Type B pancreatic cell (in vitro differentiated cells): Measurements from ENCODE around the gene CDHR1. TPM values are rescaled to one million over a fixed set of nuclear protein-coding genes. Genes with fewer than 3 reads are reported as not detected.

Source experiments
- DNase-seq: peaks from one replicate; pipeline ENCODE4 v3.0.0; 2021; ENCODE audit warnings: mixed read lengths; ENCODE audit not compliant: unreplicated experiment; ENCODE audit errors: extremely low spot score
- H3K27ac Mint-ChIP-seq: 2 replicates; pipeline ENCODE4 v1.8.0; 2021; ENCODE audit warnings: mild to moderate bottlenecking, mixed read lengths
- H3K27me3 Mint-ChIP-seq: 2 replicates; pipeline ENCODE4 v1.8.0; 2021; ENCODE audit warnings: mixed read lengths
- H3K36me3 Mint-ChIP-seq: 2 replicates; pipeline ENCODE4 v1.8.0; 2021; ENCODE audit warnings: mixed read lengths
- H3K4me1 Mint-ChIP-seq: one replicate; pipeline ENCODE4 v1.8.0; 2021; ENCODE audit warnings: mixed read lengths; ENCODE audit not compliant: unreplicated experiment
- H3K4me3 Mint-ChIP-seq: 2 replicates; pipeline ENCODE4 v1.8.0; 2021; ENCODE audit warnings: mild to moderate bottlenecking, mixed read lengths
- H3K9me3 Mint-ChIP-seq: 2 replicates; pipeline ENCODE4 v1.8.0; 2021; ENCODE audit warnings: mixed read lengths
- total RNA-seq: library from RNA; stranded (reverse); gene quantifications from 2 replicates; pipeline ENCODE4 v1.2.1, GENCODE V29; 2021; ENCODE audit warnings: low replicate concordance
- TF ChIP-seq, protein P1 (sequence below): fragments of 200-600 bp; sonication (generic); conservative IDR thresholded peaks from 2 replicates; pipeline ENCODE4 v1.5.0; 2021; ENCODE audit warnings: antibody characterized with exemption, mild to moderate bottlenecking

CDHR1 gene
- total RNA-seq, 1 donor from 2014 or later, result 0.41 TPM

DNA sequence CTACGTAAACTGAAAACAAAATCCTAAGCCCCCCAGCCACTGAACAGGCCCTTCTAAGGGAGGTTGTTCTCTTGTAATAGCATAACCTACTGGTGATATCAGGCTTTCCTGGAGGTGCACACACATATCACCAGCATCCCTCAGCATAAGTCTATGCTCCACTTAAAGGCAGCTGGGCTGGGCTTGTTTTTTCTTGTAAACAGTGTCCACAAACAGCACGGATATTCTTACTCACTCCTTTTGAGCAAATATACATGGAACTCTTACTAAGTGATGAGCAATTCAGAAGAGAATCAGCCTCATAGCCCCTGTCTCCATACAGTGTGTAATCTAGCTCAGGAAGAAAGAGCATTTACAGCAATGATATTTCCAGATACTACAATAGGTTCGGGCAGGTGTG lies 44.6 kb downstream of the CDHR1 start:
- H3K36me3 Mint-ChIP-seq, result no peaks in the 10 kb centered on the region
- H3K4me1 Mint-ChIP-seq, result no peaks in the 10 kb centered on the region
- H3K27ac Mint-ChIP-seq, result no peak overlapping the region
- H3K27me3 Mint-ChIP-seq, result peaks cover 48% of the 10 kb centered on the region
- TF ChIP-seq, protein P1, sequence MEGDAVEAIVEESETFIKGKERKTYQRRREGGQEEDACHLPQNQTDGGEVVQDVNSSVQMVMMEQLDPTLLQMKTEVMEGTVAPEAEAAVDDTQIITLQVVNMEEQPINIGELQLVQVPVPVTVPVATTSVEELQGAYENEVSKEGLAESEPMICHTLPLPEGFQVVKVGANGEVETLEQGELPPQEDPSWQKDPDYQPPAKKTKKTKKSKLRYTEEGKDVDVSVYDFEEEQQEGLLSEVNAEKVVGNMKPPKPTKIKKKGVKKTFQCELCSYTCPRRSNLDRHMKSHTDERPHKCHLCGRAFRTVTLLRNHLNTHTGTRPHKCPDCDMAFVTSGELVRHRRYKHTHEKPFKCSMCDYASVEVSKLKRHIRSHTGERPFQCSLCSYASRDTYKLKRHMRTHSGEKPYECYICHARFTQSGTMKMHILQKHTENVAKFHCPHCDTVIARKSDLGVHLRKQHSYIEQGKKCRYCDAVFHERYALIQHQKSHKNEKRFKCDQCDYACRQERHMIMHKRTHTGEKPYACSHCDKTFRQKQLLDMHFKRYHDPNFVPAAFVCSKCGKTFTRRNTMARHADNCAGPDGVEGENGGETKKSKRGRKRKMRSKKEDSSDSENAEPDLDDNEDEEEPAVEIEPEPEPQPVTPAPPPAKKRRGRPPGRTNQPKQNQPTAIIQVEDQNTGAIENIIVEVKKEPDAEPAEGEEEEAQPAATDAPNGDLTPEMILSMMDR, result no peak
- H3K4me3 Mint-ChIP-seq, result no peak overlapping the region
- no peak for DNase-seq
- no peaks in the 10 kb centered on the region for H3K9me3 Mint-ChIP-seq

DNA sequence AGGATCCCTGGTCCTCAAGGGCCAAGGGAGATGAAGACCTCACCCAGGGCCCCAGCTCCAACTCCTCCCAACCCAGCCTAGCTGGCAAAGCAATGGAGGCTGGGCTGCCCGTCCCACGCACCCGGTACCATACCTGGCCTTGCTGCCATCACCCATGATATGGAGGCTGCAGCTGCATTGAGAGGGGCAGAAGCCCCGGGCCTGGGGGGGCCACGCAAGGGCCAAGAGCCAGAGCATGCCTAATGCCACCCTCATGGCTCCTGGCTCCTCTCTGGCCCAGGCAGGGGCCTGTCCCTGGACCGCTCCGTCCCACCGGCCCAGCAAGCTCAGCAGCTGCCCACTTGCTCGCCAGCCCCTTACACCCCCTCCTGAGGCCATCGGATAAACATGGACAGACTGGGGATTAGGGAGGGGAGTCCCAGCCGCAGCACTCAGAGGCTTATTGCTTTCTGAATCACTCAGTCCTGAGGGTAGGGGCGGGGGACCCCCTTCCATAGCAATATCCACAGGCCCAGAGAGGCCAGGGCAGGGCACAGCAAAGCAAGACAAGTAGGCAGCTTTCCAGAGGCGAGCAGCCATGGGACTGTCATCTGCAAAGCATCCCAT lies 47.0 kb downstream of the CDHR1 start, which contains the start of gene LRIT1:
Gene LRIT1 (minus strand): TSS at position 362 of the 606 bp plus-strand sequence. CDS start 107 bp downstream, at position 255.
- DNase-seq, result no peak
- H3K36me3 Mint-ChIP-seq, result no peaks in the 10 kb centered on the region
- no peaks in the 10 kb centered on the region for H3K9me3 Mint-ChIP-seq
- H3K4me1 Mint-ChIP-seq, result no peaks in the 10 kb centered on the region
- H3K27ac Mint-ChIP-seq, result no peak within 1 kb of the TSS
- no peak within 1 kb of the TSS for H3K4me3 Mint-ChIP-seq
- peaks cover 44% of the 10 kb centered on the region for H3K27me3 Mint-ChIP-seq
- TF ChIP-seq, protein P1, result no peak

GRCh38 chr10:84243759-84244158 lies 49.4 kb downstream of the CDHR1 start:
- Mint-ChIP-seq H3K9me3 (no peaks in the 10 kb centered on the region), H3K4me3 (no peak overlapping the region), H3K27me3 (peaks cover 42% of the 10 kb centered on the region), H3K27ac (no peak overlapping the region), H3K4me1 (no peaks in the 10 kb centered on the region), H3K36me3 (no peaks in the 10 kb centered on the region)
- TF ChIP-seq, protein P1, result no peak
- DNase-seq, result no peak

- H3K36me3 Mint-ChIP-seq, result no peaks in the 10 kb centered on the region
- H3K27me3 Mint-ChIP-seq, result peaks cover 33% of the 10 kb centered on the region
- DNase-seq, result no peak
- H3K4me3 Mint-ChIP-seq, result no peak within 1 kb of the TSS
- H3K4me1 Mint-ChIP-seq, result no peaks in the 10 kb centered on the region
- no peaks in the 10 kb centered on the region for H3K9me3 Mint-ChIP-seq
- TF ChIP-seq, protein P1, result no peak
- no peak within 1 kb of the TSS for H3K27ac Mint-ChIP-seq
Measured at GRCh38 chr10:84244651-84245270, 50.4 kb downstream of the CDHR1 start, which contains the start of gene RGR. Gene RGR, plus strand, starts transcription at chr10:84245053. Its CDS starts 38 bp downstream, at chr10:84245091.

GRCh38 chr10:84247496-84247895 lies 53.2 kb downstream of the CDHR1 start:
- Mint-ChIP-seq H3K9me3 (no peaks in the 10 kb centered on the region), H3K27me3 (peaks cover 32% of the 10 kb centered on the region), H3K4me3 (no peak overlapping the region), H3K27ac (no peak overlapping the region), H3K36me3 (no peaks in the 10 kb centered on the region), H3K4me1 (no peaks in the 10 kb centered on the region)
- TF ChIP-seq, protein P1, result no peak
- no peak for DNase-seq
